ENCODE measurements around the gene SMARCA4.
"Not testable (repeated sequence)": the region's sequence is repeated elsewhere in the genome, so short reads cannot be mapped to it uniquely, and the experiment has no call there.

The SMARCA4 gene

DNA sequence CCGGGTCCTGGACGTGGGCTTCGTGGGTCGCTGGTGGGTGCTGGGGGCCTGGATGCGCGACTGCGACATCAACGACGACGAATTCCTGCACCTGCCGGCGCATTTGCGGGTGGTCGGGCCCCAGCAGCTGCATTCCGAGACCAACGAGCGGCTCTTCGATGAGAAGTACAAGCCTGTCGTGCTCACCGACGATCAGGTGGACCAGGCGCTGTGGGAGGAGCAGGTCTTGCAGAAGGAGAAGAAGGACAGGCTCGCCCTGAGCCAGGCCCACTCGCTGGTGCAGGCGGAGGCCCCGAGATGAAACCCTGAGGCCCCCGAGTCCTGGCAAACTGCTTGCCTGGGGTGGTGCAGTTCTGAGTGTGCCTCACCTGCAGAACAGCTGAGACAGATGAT is 31.4 kb upstream of the SMARCA4 start:
- no peak for DNase-seq

DNA sequence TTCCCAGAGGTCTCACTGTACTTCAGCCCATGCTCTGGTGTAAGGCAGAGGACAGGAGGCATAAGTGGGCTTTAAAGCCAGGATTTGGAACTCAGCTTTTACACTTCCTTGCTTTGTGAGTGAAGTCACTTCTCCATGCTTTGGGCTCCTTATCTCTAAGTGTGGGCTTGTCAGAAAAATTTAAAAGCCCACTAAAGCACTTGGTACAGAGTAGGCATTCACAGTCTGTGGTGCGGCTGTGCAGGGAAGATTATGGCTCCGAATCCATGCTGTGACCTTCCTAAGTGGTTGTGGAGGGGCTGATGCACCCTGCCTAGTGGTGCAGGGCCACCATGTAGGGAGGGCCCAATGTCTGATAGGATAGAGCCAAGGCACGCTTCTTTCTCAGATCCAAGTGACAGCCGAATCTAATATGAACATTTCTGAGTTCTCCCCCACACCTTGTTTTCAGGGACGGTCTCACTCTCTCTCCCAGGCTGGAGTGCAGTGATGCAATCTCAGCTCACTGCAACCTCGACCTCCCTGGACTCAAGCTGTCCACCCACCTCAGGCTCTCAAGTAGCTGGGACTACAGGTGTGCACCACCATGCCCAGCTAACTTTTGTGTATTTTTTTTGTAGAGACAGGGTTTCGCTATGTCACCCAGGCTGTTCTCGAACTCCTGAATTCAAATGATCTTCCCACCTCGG is 25.3 kb upstream of the SMARCA4 start:
- no peak for DNase-seq

DNA sequence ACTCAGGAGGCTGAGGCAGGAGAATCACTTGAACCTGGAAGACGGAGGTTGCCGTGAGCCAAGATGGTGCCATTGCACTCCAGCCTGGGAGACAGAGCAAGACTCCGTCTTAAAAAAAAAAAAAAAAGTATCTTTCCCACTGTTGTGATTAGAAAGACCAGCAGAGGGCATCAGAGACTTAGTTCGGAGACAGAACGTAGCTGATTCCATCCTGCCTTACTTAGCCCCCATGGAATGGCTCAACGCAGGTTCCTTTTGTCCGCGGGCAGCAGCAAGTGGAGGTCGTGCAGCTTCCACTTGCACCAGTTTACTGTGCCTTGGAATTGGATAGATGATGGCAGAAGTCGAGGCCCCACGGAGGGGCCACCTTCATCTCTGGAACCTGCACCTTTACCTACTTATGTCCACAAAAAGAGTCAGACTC is 24.2 kb upstream of the SMARCA4 start:
- DNase-seq, result peak; percentile 62

DNA sequence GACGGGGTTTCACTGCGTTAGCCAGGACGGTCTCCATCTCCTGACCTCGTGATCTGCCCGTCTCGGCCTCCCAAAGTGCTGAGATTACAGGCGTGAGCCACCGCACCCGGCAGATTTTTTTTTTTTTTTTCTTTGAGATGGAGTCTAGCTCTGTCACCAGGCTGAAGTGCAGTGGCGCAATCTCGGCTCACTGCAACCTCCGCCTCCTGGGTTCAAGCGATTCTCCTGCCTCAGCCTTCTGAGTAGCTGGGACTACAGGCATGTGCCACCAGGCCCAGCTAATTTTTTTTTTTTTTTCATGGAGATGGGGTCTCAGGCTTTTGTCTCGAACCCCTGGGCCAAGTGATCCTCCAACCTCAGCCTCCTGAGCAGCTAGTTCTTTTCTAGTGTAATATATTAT is 19.2 kb upstream of the SMARCA4 start:
- not testable (repeated sequence) for DNase-seq

DNA sequence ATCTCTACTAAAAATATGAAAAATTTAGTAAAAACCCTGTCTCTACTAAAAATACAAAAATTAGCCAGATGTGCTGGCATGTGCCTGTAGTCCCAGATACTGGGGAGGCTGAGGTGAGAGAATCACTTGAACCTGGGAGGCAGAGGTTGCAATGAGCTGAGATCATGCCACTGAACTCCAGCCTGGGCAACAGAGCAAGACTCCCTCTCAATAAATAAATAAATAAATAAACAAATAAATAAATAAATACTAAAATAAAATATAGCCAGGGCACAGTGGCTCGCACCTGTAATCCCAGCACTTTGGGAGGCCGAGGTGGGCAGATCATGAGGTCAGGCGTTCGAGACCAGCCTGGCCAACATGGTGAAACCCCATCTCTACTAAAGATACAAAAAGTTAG is 17.4 kb upstream of the SMARCA4 start:
- not testable (repeated sequence) for DNase-seq

GRCh38 chr19:10945264-10945663 is 15.6 kb upstream of the SMARCA4 start:
- DNase-seq, result no peak

- DNase-seq, result no peak
Measured at GRCh38 chr19:10946958-10947657, 13.7 kb upstream of the SMARCA4 start.

DNA sequence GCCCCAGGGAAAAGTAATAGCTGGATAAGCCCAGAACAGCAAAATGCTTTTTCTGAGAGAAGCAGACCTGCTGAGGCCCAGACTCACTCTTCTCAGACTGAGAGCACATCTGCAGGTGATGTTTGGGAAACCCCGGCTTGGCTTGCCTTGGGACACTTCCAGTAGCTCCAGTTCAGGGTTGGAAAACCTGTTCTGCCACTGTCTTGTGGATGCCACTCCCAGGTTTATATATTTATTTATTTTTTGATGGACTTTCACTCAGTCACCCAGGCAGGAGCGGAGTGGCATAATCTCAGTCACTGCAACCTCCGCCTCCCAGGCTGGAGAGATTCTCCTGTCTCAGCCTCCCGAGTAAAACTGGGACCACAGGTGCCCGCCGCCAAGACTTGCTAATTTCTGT is 8.0 kb upstream of the SMARCA4 start:
- no peak for DNase-seq

- not testable (repeated sequence) for DNase-seq
Measured at GRCh38 chr19:10959277-10959968, 1.4 kb upstream of the SMARCA4 start.

DNA sequence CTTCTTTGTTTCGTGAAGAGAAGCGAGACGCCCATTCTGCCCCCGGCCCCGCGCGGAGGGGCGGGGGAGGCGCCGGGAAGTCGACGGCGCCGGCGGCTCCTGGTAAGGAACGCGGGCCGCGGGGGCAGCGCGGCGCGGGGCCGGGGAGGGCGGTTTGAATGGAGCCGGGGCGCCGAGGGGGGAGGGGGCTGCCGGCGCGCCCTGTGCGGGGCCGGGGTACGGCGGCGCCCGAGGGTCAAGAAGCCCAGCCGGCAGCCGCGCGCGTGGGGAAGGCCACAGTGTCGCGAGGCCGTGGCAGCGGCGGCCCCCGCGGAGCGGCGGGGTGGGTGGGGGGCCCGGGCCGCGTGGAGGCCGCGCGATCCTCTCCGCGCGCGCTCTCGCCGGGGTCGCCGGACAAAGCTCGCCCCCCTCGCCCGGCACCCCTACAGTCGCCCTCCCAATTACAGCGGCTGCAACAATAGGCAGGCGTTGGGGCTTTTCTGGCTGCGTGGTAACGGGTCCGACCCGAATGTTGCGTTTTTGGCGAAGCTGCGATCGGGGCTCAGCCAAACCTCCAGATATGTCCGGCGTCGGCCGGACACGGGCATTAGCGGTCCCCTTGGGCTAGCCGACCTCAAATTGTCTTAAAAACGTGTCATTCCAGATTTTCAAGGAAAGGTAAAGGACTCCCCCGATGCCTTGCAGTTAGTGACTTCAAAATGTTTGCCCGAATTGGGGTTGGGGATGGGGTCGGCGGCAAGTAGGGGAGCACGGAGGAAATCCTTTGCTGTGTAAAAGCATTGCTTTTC is 437 bp downstream of the SMARCA4 start:
- DNase-seq, result no peak

GRCh38 chr19:10962863-10963262 is 2.0 kb downstream of the SMARCA4 start:
- DNase-seq, result no peak

- no peak for DNase-seq
Measured at GRCh38 chr19:10963865-10964264, 3.0 kb downstream of the SMARCA4 start.

- DNase-seq, result no peak
Measured at GRCh38 chr19:10964903-10965302, 4.1 kb downstream of the SMARCA4 start.

DNA sequence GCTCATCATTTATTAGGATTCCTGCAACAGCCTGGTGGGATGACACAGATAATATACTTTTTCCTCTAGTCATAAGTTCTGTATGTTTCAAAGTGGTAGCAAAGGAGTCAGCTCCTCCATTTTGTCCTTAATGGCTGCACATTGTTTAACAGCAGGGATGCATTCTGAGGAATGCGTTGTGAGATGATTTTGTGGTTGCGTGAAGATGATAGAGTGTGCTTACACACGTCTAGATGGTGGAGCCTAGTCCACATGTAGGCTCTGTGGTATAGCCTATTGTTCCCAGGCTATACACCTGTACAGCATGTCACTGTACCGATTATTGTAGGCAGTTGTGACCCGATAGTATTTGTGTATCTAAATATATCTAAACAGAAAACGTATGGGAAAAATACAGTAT is 4.6 kb downstream of the SMARCA4 start:
- no peak for DNase-seq

- no peak for DNase-seq
Measured at GRCh38 chr19:10966809-10967208, 6.0 kb downstream of the SMARCA4 start.

- no peak for DNase-seq
Measured at GRCh38 chr19:10968527-10969135, 7.8 kb downstream of the SMARCA4 start.

DNA sequence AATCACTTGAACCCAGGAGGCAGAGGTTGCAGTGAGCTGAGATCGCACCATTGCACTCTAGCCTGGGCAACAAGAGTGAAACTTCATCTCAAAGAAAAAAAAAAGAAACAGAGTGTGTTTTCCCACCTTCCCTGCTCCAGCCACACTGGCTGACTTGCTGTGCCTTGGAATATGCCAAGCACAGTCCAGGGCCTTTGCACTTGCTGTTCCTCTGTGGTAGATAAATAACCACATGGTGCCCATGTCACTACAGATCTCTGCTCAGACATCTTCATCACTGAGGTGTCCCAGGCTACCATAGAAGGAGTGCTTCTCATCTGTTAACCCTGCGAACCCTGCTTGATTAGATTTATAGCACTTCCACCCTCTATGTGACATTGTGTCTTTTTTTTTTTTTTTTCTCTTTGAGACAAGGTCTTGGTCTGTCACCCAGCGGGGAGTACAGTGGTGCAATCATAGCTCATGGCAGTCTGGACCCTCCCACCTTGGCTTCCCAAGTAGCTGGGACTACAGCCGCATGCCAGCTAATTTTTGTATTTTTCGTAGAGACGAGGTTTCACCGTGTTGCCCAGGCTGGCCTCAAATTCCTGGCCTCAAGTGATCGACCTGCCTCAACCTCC is 10.4 kb downstream of the SMARCA4 start:
- DNase-seq, result no peak

GRCh38 chr19:10975374-10976130 is 14.7 kb downstream of the SMARCA4 start:
- no peak for DNase-seq

DNA sequence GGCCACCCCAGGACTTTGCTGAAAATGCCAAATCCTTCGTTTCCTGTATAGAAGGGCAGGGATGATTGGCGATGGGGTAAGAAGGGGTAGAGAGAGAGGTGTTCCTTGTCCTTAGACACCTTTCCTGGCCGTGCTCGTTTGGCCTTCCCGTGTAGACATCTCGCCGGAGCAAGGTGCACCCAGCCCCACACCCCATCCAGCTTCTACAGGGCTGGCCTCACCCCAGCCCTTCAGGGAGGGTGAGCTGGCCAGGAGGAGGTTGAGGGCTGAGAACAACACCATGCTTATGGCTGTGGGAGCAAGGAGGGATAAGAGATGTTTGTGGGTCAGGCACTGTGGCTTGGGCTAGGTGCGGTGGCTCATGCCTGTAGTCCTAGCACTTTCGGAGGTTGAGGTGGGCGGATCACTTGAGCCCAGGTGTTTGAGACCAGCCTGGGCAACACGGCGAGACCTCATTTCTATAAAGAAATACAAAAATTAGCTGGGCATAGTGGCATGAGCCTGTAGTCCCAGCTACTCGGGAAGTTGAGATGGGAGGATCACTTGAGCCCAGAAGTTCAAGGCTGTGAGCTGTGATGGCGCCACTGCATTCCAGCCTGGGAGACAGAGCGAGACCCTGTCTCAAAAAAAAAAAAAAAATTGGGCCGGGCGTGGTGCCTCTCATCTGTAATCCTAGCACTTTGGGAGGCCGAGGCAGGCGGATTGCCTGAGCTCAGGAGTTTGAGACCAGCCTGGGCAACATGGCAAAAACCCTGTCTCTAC is 15.5 kb downstream of the SMARCA4 start:
- DNase-seq, result no peak

- DNase-seq, result no peak
Measured at GRCh38 chr19:10977742-10978092, 16.9 kb downstream of the SMARCA4 start.

GRCh38 chr19:10979951-10980381 is 19.1 kb downstream of the SMARCA4 start:
- no peak for DNase-seq
